Muscle of leg (tissue), 11 donors: ENCODE results near the gene CEND1. TPM values are rescaled to one million over a fixed set of nuclear protein-coding genes. Genes with fewer than 3 reads are reported as not detected.
A peak's percentile ranks its signal among the peaks of the same experiment; 100 is the strongest.

ENCODE experiments used
- DNase-seq: peaks from one replicate; pipeline ENCODE4 v3.0.0; 2013
- H3K27ac ChIP-seq: one replicate; pipeline ENCODE4 v1.5.1; 2013; ENCODE audit warnings: mild to moderate bottlenecking, low read length, control low read depth
- H3K27me3 ChIP-seq: one replicate; pipeline ENCODE4 v1.6.1; 2013; ENCODE audit warnings: low read length; ENCODE audit not compliant: control insufficient read depth, insufficient read depth
- H3K36me3 ChIP-seq: one replicate; pipeline ENCODE4 v1.6.1; 2013; ENCODE audit warnings: low read length; ENCODE audit not compliant: control insufficient read depth, insufficient read depth
- H3K4me1 ChIP-seq: one replicate; pipeline ENCODE4 v1.6.1; 2013; ENCODE audit warnings: low read length; ENCODE audit not compliant: control insufficient read depth, insufficient read depth
- H3K4me3 ChIP-seq: one replicate; pipeline ENCODE4 v1.5.1; 2013; ENCODE audit warnings: low read length, control low read depth
- H3K9me3 ChIP-seq: replicated peaks from 2 replicates; pipeline ENCODE4 v1.6.1; 2013; ENCODE audit warnings: low read depth, low read length; ENCODE audit not compliant: control insufficient read depth
- whole genome bisulfite sequencing: methylation state at CpG from one replicate; pipeline ENCODE4 v1.1.5; 2013; ENCODE audit warnings: missing lambda C conversion rate; ENCODE audit not compliant: insufficient coverage; 5-methylcytosine and 5-hydroxymethylcytosine counted together
- polyA plus RNA-seq, 8 donors: library from polyadenylated mRNA; unstranded; fragments of 120-200 nt; gene quantifications; one replicate each; pipeline versions ENCODE4 v1.2.1 to v1.2.3, GENCODE V29; 2013; ENCODE audit warnings: inconsistent platforms in 1 of 8, low replicate concordance in 1 of 8; ENCODE audit not compliant: insufficient read length in 8 of 8, insufficient read depth in 1 of 8
- total RNA-seq: library from RNA; stranded (reverse); fragments of 120-200 nt; gene quantifications from one replicate; pipeline ENCODE4 v1.2.4, GENCODE V29; 2013

The CEND1 gene
- total and polyA plus RNA-seq, 9 donors, result 0.04 to 1.5 (median 0.56) TPM

DNA sequence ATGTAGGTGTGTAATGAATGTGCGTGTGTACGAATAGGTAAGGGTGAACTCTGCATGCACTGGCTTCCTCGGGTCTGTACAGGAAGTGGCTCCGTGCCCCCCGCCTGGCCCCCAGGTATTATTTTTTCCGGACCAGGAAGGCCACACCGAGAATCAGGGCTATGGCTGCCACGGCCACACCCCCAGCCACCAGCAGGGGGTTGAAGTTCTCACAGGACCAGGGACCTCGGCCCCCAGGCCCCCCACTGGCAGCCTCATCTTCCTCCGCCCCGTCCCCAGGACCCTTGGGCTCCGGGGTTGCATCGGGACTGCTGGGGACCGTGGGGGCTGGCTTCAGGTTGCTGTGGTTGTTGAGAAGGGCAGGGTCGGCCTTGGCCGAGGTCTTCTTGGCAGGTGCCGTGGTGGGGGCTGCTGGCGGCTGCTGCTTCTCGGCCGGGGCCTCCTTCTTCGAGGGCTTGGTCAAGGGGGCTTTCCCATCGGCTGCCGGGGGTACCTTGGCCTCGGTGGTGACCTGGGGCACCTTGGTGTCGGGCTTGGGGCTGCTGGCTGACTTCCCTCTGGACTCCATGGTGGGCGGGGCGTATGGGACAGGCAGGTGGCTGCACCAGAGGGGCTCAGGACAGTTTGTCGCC is 1.8 kb downstream of the CEND1 start:
- WGBS, result 70% methylated on average over 26 of the region's 28 CpGs
- Histone ChIP-seq H3K4me1 (peaks cover 33% of the 10 kb centered on the region), H3K9me3 (no peaks in the 10 kb centered on the region), H3K36me3 (peaks cover 15% of the 10 kb centered on the region), H3K27ac (no peak overlapping the region), H3K4me3 (no peak overlapping the region), H3K27me3 (peaks cover 18% of the 10 kb centered on the region)
- no peak for DNase-seq

DNA sequence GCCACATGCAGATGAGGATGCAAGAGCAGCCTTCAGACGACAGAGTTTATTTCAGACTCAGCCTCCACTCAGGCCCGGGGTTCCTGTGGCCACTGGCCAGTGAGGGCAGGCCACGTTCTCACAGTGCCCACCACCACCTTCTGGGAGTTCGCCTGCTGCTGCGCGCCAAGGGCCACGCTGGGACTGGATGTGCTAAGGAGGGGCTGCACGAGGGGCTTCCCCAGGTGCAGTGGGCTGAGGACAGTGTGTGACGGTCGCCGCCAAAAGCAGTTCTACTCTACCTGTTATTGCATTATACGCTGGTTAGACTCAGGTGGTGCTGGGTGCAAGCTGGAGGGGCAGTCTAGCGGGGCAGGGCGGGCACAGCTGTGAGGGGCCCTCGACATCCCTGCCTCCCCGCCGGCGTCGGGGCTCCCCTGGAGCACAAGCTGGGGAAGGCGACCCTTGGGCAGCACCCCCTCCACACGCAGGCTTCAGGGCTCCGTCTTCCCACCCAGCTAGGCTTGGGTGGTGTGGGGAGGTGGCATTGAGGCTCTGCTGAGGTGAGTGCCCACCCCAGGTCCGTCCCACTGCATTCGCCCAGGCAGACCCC is 2.7 kb downstream of the CEND1 start:
- 87% methylated on average over 15 of the region's 24 CpGs for WGBS
- Histone ChIP-seq H3K36me3 (peaks cover 10% of the 10 kb centered on the region), H3K27ac (no peak overlapping the region), H3K4me3 (no peak overlapping the region), H3K4me1 (peaks cover 33% of the 10 kb centered on the region), H3K9me3 (no peaks in the 10 kb centered on the region), H3K27me3 (peaks cover 18% of the 10 kb centered on the region)
- DNase-seq, result no peak

DNA sequence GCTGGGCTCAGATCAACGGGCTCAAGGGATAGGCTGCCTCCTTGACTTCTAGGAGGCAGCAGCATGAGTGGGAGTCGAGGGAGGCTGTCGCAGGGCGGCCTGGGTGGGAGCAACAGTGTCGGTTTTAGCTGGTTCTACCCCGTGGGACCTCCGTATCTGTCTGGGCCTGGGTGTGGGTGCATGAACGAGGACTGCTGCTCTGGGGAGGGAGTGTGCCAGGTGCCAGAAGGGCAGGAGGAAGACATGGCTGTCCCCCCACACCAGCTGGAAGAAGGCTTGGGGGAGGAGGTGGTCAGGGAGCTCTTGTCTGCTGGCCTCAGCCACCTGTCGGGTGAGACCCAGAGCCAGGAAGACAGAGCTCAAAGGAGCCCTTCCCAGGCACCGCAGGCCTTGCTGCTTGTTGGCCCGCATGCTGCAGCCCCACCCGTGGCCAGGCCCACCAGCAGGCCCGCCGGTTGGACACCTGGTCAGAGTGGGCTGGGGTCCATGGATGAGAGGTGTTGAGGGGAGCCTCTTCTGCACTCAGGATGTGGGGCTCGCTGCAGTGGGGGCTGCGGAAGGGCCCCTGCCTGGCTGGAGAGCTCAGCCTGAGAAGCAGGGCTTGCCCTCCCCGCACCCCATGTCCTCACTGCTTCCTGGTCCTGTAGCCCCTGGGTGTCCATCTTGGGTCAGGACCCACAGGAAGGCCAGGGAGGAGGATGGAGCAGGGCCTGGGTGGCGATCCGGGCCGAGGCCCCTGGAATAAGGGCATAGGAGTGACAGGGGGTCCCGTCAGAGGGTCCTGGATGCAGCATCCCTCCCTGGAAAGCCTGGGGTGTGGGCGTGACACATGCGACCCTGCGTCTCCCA is 3.4 kb downstream of the CEND1 start:
- H3K9me3 ChIP-seq, result no peaks in the 10 kb centered on the region
- H3K4me3 ChIP-seq, result no peak overlapping the region
- no peak overlapping the region for H3K27ac ChIP-seq
- no peak for DNase-seq
- H3K36me3 ChIP-seq, result peaks cover 3% of the 10 kb centered on the region
- WGBS, result 61% methylated on average over 19 of the region's 24 CpGs
- peaks cover 33% of the 10 kb centered on the region for H3K4me1 ChIP-seq
- H3K27me3 ChIP-seq, result peaks cover 18% of the 10 kb centered on the region

DNA sequence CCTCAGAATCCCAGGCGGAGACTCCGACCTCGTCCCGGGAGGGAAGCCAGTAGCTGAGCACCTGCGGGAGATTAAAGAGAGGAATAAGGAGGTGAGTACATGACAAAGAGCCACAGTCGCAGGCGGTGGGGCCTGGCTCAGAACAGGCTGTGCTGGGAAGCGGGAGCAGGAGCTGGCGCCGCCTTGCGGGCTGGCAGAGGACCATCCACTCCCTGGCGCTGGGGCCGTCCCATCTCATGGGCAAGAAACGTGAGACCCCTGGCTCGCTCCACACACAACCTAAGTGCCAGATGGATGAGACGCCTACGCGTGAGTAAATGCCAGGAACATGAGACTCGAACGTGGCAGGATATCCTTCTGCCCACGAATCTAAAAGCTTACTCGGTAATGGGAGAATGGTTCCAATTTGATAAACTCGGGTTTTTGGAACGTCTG is 6.3 kb downstream of the CEND1 start:
- H3K4me1 ChIP-seq, result peaks cover 19% of the 10 kb centered on the region
- peak; percentile 87 for DNase-seq
- peaks cover 19% of the 10 kb centered on the region for H3K36me3 ChIP-seq
- 7% methylated on average over 14 of the region's 24 CpGs for WGBS
- peaks cover 4% of the 10 kb centered on the region for H3K27me3 ChIP-seq
- H3K4me3 ChIP-seq, result no peak overlapping the region
- H3K9me3 ChIP-seq, result no peaks in the 10 kb centered on the region
- H3K27ac ChIP-seq, result peak overlapping the region; percentile 62

DNA sequence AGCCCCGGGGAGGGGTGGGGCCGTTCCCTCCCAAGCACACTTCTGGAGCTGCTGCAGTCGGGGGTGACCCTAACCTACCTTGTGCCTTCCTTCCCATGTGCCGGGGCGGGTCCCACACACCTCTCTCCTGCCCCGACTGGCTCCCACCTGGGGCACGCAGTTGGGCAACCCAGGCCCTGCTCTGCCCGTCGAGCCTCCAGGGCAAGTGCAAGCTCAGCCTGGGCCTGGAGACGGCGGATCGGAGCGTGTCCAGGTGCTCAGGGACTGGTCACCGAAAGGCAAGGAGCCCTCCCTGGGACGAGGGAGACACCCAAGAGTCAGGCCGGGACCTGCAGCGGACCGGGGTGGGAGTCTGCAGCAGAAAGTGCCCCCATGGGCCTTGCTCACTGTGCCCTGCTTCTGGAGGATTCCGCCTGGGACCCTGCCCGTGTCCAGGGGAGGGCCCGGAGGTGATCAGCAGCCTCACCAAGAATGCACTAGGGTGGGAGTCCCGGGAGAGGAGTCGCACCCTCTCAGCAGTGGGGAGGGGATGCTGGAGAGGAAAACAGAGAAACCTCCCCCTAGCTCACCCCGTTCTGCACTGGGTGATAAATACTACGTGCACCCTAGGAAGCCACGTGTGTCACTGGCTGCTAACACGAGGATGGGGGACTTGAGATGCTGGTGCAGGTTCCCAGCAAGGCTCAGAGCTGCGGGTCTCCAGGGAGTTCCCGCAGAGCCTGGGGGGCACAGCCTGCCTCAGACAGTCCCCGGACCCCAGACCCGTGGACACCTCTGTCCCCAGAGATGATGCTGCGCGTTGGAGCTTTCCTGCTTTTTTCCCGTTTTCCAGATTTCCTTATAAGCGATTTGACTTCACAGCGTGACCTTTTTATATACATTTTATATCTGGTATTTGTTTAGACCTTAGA is 7.4 kb downstream of the CEND1 start:
- no peaks in the 10 kb centered on the region for H3K9me3 ChIP-seq
- H3K27me3 ChIP-seq, result no peaks in the 10 kb centered on the region
- H3K27ac ChIP-seq, result no peak overlapping the region
- peaks cover 25% of the 10 kb centered on the region for H3K4me1 ChIP-seq
- DNase-seq, result no peak
- 74% methylated on average over 26 of the region's 36 CpGs for whole genome bisulfite sequencing
- peaks cover 19% of the 10 kb centered on the region for H3K36me3 ChIP-seq
- no peak overlapping the region for H3K4me3 ChIP-seq

DNA sequence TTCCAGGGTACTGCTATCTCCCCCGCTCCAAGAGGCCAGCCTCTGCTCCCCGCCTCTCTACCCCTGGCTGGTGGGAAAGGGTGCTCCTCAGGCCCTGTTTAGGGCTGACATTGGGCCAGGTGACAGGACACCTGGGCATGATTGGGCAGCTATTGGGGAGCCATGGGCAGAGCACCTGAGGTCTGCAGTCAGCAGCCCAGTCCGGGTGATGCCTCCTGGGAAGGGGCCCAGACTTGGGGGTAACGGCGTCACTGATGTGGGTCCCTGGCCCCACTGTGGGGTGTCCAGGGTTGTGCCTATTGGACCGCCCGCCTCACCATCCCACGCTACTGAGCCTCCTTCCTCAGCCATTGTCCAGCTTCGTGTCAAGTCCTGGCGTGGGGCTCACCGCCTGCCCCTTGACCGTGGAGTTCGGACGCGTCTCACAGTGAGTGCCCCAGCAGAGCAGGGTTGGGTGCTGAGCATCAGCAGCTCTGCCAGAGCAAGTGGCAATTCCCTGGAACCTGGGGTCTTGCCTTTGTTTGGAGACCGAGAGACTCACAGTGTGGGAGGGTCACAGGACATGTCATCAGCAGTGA is 9.8 kb downstream of the CEND1 start:
- H3K4me1 ChIP-seq, result peaks cover 29% of the 10 kb centered on the region
- H3K27ac ChIP-seq, result no peak overlapping the region
- no peaks in the 10 kb centered on the region for H3K9me3 ChIP-seq
- WGBS, result 90% methylated on average over 15 of the region's 16 CpGs
- H3K27me3 ChIP-seq, result no peaks in the 10 kb centered on the region
- DNase-seq, result peak; percentile 4
- H3K36me3 ChIP-seq, result peaks cover 20% of the 10 kb centered on the region
- no peak overlapping the region for H3K4me3 ChIP-seq

DNA sequence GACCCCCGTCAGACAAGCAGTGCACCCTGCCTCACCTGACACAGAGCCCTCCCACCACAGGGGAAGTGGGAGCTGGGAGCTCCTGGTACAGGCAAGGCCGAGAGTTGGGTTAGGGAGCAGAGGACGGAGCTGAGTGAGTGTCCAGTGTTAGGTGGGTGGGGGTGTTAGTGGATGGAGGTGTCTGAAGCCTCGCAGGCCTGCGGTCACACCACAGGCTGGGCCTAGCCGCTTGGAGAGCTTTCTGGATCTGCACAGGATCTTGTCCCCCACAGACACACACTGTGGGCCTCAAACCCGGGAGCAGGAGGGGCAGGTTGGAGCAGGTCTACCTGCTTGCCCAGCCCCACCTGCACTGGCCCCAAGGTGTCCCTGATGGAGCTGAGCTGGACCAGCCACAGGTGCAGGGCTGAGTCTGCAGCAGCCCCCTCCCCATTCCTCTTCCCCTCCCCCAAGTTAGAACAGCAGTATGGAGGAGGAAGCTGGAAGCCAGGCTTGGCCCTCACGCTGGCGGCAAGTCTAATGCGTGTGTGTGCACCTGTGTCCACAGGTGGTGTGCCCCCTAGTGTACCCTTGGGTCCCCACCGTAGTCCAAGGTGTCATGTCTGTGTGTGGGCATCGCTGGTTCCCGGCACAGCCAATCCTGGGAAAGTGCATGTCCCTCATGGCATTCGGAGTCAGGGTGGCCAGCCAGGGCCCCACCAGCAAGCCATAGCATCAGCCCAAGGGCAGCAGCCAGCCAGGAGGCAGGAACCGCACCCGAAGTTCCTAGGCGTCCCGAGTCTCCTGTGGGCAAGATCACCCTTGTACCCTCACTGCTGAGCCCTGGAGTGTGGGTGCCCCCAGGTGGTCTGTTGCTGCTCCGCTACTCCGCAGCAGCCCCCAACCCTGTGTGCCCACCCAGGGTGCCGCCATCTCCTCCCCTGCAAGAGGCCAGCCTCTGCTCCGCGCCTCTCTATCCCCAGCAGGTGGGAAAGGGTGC is 10.6 kb downstream of the CEND1 start:
- peak; percentile 7 for DNase-seq
- Histone ChIP-seq H3K9me3 (no peaks in the 10 kb centered on the region), H3K27ac (no peak overlapping the region), H3K4me1 (peaks cover 31% of the 10 kb centered on the region), H3K4me3 (no peak overlapping the region), H3K36me3 (peaks cover 24% of the 10 kb centered on the region), H3K27me3 (no peaks in the 10 kb centered on the region)
- WGBS, result 89% methylated on average over 17 of the region's 23 CpGs

DNA sequence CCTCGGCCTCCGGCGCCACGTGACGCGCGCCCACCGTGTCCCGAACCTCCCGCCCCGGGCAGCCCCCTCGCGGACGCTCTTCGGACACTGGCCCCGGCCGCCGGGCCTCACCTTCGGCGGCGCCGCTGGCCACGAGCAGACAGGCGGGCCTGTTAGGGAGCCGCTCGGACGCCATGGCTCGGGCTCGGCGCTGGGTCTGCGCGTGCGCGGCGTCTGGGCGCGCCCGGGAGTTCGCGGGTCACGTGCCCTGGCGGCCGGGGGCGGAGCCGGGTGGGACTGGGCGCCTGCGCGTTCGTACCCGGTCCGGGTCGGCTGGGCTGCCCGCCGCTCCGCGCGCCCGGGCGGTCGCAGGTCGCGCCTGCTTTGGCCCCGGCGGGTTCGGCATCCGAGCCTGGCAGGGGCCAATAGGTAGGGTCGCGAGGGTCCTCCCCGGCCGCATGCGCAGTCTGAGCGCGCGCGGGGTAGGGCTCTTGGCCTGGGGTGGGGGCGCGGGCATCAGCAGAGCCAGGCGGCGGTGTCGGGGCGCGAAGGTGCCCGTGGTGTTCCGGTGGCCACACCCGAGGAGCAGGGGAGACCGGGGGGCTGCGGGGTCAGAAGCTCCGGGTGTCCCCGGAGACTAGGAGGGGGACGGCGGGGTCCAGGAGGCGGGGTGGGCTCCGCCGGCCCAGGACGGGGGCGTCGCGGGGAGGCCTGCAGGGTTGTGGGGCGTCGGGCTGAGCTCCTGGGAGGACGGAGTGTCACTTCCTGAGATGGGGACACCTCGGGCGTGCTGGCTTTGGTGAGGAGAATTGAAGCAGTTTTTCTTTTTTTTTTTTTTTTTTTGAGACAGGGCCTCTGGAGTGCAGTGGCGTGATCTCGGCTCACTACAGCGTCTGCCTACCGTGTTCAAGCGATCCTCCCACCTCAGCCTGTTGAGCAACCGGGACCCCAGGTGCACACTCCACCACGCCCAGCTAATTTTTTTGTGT is 12.3 kb downstream of the CEND1 start, which contains the start of gene GATD1:
Gene GATD1, minus strand, starts transcription at position 200 of the 968 bp plus-strand sequence. Its CDS starts 25 bp downstream, at position 175.
- Histone ChIP-seq H3K4me3 (peak within 1 kb of the TSS; percentile 78), H3K27ac (peak within 1 kb of the TSS; percentile 9), H3K9me3 (no peaks in the 10 kb centered on the region), H3K27me3 (no peaks in the 10 kb centered on the region), H3K36me3 (peaks cover 40% of the 10 kb centered on the region), H3K4me1 (peaks cover 23% of the 10 kb centered on the region)
- peak; percentile 96 for DNase-seq
- WGBS, result under 1% methylated on average over 95 of the region's 110 CpGs
